HepG2 (cell line): ENCODE data around the gene MSMO1. TPM values are rescaled to one million over a fixed set of nuclear protein-coding genes. Genes with fewer than 3 reads are reported as not detected.
A peak's percentile ranks its signal among the peaks of the same experiment; 100 is the strongest.

Source experiments
- ATAC-seq: fragments of 200-7000 bp; cut with Tn5 transposase; 3 replicates; pipeline ENCODE4 v1.9.1; 2020; ENCODE audit warnings: mild to moderate bottlenecking, moderate library complexity
- BruUV-seq: library from RNA; stranded (reverse); fragments of 400-500 nt; replicated peaks from 2 replicates; lab custom pipeline; 2021; lab: Mats Ljungman, UMichigan
- CTCF ChIA-PET: fragments of 300-600 bp; formaldehyde crosslinking; extraction: SDS; loops from one replicate; lab custom pipeline; 2021; ENCODE audit warnings: low total read pairs, inconsistent platforms, low intra/inter-chr PET ratio; lab: Yijun Ruan, JAX
- POLR2A ChIA-PET: fragments of 350-600 bp; sonication (Branson Sonifier 250); formaldehyde crosslinking; loops from one replicate; lab custom pipeline; 2020; ENCODE audit warnings: antibody characterized with exemption, inconsistent platforms; lab: Yijun Ruan, JAX
- DNase-seq: peaks from one replicate; pipeline ENCODE4 v3.0.0-alpha.2; 2015; ENCODE audit warnings: low spot score
- FAIRE-seq: peaks from 3 replicates; lab custom pipeline; 2011; peaks lifted over from hg19 to GRCh38; lab: Jason Lieb, UNC
- H2AFZ ChIP-seq: one replicate; pipeline ENCODE4 v1.6.1; 2011; ENCODE audit warnings: low read length, inconsistent platforms
- H3K27ac ChIP-seq: fragments of 300-600 bp; 3 replicates; pipeline ENCODE4 v1.8.0; 2011; ENCODE audit warnings: mixed run types, mild to moderate bottlenecking, mixed read lengths, low read length, inconsistent platforms; ENCODE audit not compliant: insufficient read depth; ENCODE audit errors: extremely low read length
- H3K27me3 ChIP-seq, 2 experiments: fragments of 200-600 bp in 1 of 2; 2 replicates in 1 of 2; 3 replicates in 1 of 2; pipeline versions ENCODE4 v1.6.0 to v1.8.0; 2011; ENCODE audit warnings: low read length in 2 of 2, mild to moderate bottlenecking in 2 of 2, moderate library complexity in 2 of 2, inconsistent platforms in 1 of 2; ENCODE audit not compliant: insufficient read depth in 2 of 2, control insufficient read depth in 1 of 2
- H3K36me3 ChIP-seq, 2 experiments: fragments of 200-600 bp in 1 of 2; replicated peaks in 1 of 2; 2 replicates in 1 of 2; 3 replicates in 1 of 2; pipeline versions ENCODE4 v1.5.1 to v1.8.0; 2011; ENCODE audit warnings: low read length in 2 of 2, inconsistent platforms in 1 of 2; ENCODE audit not compliant: insufficient read depth in 2 of 2, control insufficient read depth in 1 of 2
- H3K4me1 ChIP-seq: 2 replicates; pipeline ENCODE4 v1.5.1; 2012; ENCODE audit warnings: low read length, inconsistent platforms; ENCODE audit not compliant: insufficient read depth
- H3K4me2 ChIP-seq: 2 replicates; pipeline ENCODE4 v1.6.0; 2011; ENCODE audit warnings: low read depth, low read length, inconsistent platforms
- H3K4me3 ChIP-seq, 3 experiments: fragments of 200-600 bp in 1 of 3; sonication (generic), shearing (Covaris generic) in 1 of 3; replicated peaks in 1 of 3; 2 replicates each; pipeline ENCODE4 v1.5.1; 2011 to 2016; ENCODE audit warnings: low read length in 3 of 3, inconsistent platforms in 2 of 3, low read depth in 2 of 3, mild to moderate bottlenecking in 2 of 3, control low read depth in 1 of 3, mixed read lengths in 1 of 3; ENCODE audit not compliant: insufficient read depth in 1 of 3
- H3K79me2 ChIP-seq: one replicate; pipeline ENCODE4 v1.6.1; 2011; ENCODE audit warnings: low read length, inconsistent platforms; ENCODE audit not compliant: insufficient read depth
- H3K9ac ChIP-seq: 2 replicates; pipeline ENCODE4 v1.6.0; 2011; ENCODE audit warnings: mild to moderate bottlenecking, low read depth, low read length, inconsistent platforms; ENCODE audit not compliant: insufficient read depth
- H3K9me3 ChIP-seq: 2 replicates; pipeline ENCODE4 v1.5.1; 2012; ENCODE audit warnings: mild to moderate bottlenecking, low read length
- H4K20me1 ChIP-seq: 2 replicates; pipeline ENCODE4 v1.6.0; 2011; ENCODE audit warnings: inconsistent platforms, mild to moderate bottlenecking, low read length, moderate library complexity; ENCODE audit not compliant: insufficient read depth
- FOXA3 ChIP-seq: IDR thresholded peaks from 2 replicates; pipeline ENCODE4 v1.6.1; 2016; ENCODE audit warnings: missing genetic modification reagents, missing compliant biosample characterization
- NRL ChIP-seq: sonication (generic); formaldehyde crosslinking; IDR thresholded peaks from 2 replicates; pipeline ENCODE4 v1.5.0; 2020; ENCODE audit warnings: missing genetic modification reagents, mild to moderate bottlenecking, moderate library complexity, borderline replicate concordance
- PHF20 ChIP-seq: sonication (generic); formaldehyde crosslinking; IDR thresholded peaks from 2 replicates; pipeline ENCODE4 v1.5.0; 2020; ENCODE audit warnings: mild to moderate bottlenecking, missing genetic modification reagents
- RARA ChIP-seq: IDR thresholded peaks from 2 replicates; pipeline ENCODE4 v1.6.1; 2016; ENCODE audit warnings: missing genetic modification reagents, missing compliant biosample characterization
- TSC22D2 ChIP-seq: sonication (generic); formaldehyde crosslinking; IDR thresholded peaks from 2 replicates; pipeline ENCODE4 v1.5.1; 2020; ENCODE audit warnings: missing genetic modification reagents, mild to moderate bottlenecking, borderline replicate concordance
- WGBS: methylation state at CpG from one replicate; pipeline ENCODE4 v1.1.6; 2017; ENCODE audit warnings: low lambda C conversion rate; 5-methylcytosine and 5-hydroxymethylcytosine counted together
- in situ Hi-C: cut with HindIII; loops from 2 replicates; pipeline ENCODE4 v1.10.0; 2017; ENCODE audit warnings: low pct_unique_long_range_greater_than_20kb; ENCODE audit not compliant: extremely low pct_ligation_motif_present
- intact Hi-C: fragments of 100-400 bp; cut with micrococcal nuclease; formaldehyde crosslinking; loops from one replicate; pipeline ENCODE4 v1.10.0; 2022; ENCODE audit not compliant: unreplicated experiment
- polyA plus RNA-seq, 8 experiments: library from polyadenylated mRNA; depleted of rRNA in 3 of 8; stranded (reverse) in 7 of 8; unstranded in 1 of 8; fragments of >200 nt; fragmentation: Illumina TruSeq in 4 of 8; extraction: Trizol in 4 of 8; gene quantifications; 2 replicates each; pipeline versions ENCODE4 v1.2.1 to v1.2.3, GENCODE V29; 2011 to 2016; ENCODE audit warnings: low read depth in 4 of 8, missing spikeins in 1 of 8, mixed read lengths in 1 of 8; ENCODE audit not compliant: insufficient read depth in 1 of 8
- total RNA-seq, 5 experiments: library from RNA; depleted of rRNA; stranded (reverse); fragments of >200 nt; fragmentation: Illumina TruSeq; extraction: Trizol; gene quantifications; 2 replicates each; pipeline ENCODE4 v1.2.3, GENCODE V29; 2016; ENCODE audit warnings: low read depth in 1 of 5
- TF ChIP-seq, protein P1 (sequence below): IDR thresholded peaks from 2 replicates; pipeline ENCODE4 v1.4.0; 2020; ENCODE audit warnings: mild to moderate bottlenecking, missing genetic modification reagents
- TF ChIP-seq, protein P2 (sequence below): sonication (generic); formaldehyde crosslinking; conservative IDR thresholded peaks from 2 replicates; pipeline ENCODE4 v1.8.1; 2023; ENCODE audit warnings: missing genetic modification reagents

Gene MSMO1
- total and polyA plus RNA-seq, 2 of the 13 experiments (the other 11 are each of a cell fraction or from before 2014, with no cell fraction given), result 98.1 to 216 TPM

DNA sequence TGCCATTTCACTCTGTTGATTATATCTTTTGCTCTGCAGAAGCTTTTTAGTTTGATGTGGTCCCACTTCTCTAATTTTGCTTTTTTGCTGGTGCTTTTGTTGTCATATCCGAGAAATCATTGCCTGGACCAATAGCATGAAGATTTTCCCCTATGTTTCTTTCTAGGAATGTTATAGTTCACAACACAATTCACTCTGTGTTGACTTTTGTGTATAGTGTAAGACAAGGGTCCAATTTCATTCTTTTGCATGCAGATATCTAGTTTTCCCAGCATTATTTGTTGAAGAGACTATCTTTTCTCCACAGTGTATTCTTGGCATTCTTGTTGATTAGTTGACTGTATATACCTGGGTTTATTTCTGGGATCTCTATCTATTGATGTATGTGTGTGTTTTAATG lies 43.1 kb downstream of the MSMO1 start (continued):
- TF ChIP-seq, protein P1, sequence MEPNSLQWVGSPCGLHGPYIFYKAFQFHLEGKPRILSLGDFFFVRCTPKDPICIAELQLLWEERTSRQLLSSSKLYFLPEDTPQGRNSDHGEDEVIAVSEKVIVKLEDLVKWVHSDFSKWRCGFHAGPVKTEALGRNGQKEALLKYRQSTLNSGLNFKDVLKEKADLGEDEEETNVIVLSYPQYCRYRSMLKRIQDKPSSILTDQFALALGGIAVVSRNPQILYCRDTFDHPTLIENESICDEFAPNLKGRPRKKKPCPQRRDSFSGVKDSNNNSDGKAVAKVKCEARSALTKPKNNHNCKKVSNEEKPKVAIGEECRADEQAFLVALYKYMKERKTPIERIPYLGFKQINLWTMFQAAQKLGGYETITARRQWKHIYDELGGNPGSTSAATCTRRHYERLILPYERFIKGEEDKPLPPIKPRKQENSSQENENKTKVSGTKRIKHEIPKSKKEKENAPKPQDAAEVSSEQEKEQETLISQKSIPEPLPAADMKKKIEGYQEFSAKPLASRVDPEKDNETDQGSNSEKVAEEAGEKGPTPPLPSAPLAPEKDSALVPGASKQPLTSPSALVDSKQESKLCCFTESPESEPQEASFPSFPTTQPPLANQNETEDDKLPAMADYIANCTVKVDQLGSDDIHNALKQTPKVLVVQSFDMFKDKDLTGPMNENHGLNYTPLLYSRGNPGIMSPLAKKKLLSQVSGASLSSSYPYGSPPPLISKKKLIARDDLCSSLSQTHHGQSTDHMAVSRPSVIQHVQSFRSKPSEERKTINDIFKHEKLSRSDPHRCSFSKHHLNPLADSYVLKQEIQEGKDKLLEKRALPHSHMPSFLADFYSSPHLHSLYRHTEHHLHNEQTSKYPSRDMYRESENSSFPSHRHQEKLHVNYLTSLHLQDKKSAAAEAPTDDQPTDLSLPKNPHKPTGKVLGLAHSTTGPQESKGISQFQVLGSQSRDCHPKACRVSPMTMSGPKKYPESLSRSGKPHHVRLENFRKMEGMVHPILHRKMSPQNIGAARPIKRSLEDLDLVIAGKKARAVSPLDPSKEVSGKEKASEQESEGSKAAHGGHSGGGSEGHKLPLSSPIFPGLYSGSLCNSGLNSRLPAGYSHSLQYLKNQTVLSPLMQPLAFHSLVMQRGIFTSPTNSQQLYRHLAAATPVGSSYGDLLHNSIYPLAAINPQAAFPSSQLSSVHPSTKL (CRISPR knock-in tag), result peak; percentile 49; the same call in 1 of the 2 replicates
- peak; percentile 55; the same call in 1 of the 2 replicates for TF ChIP-seq FOXA3 (CRISPR knock-in tag)
- peak; percentile 57; the same call in 1 of the 2 replicates for TF ChIP-seq RARA (CRISPR knock-in tag)
- no peak for TF ChIP-seq TSC22D2

DNA sequence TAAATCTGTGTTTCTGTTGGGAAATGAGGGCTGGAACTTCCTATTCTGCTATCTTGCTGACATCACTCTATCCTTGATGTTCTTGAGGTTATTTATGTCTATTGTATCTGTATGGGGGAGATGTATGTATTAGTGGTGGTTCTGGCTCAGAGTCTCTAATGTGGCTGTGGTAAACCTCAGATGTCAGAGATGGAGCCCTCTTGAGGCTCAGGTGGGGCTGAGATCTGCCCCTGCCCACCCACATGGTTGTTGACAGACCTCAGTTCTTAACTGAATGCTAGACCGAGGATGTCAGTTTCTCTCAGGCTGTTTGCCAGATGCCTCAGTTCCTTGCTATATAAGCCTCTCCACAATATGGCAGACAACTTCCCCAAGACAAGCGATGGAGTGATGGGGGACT lies 48.0 kb downstream of the MSMO1 start:
- WGBS, result 86% methylated on average over 2 of the region's 2 CpGs
- no peaks in the 10 kb centered on the region; a peak in 1 of 5 replicates for H3K27me3 ChIP-seq
- in situ Hi-C loops, result no loop called here
- no peaks in the 10 kb centered on the region for H3K9me3 ChIP-seq
- TF ChIP-seq NRL (CRISPR knock-in tag), result no peak
- TF ChIP-seq, protein P2, sequence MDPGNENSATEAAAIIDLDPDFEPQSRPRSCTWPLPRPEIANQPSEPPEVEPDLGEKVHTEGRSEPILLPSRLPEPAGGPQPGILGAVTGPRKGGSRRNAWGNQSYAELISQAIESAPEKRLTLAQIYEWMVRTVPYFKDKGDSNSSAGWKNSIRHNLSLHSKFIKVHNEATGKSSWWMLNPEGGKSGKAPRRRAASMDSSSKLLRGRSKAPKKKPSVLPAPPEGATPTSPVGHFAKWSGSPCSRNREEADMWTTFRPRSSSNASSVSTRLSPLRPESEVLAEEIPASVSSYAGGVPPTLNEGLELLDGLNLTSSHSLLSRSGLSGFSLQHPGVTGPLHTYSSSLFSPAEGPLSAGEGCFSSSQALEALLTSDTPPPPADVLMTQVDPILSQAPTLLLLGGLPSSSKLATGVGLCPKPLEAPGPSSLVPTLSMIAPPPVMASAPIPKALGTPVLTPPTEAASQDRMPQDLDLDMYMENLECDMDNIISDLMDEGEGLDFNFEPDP (CRISPR knock-in tag), result no peak
- no peak for TF ChIP-seq PHF20 (CRISPR knock-in tag)
- no peaks in the 10 kb centered on the region for H4K20me1 ChIP-seq
- H3K4me1 ChIP-seq, result peaks cover 32% of the 10 kb centered on the region
- no peaks in the 10 kb centered on the region for H3K36me3 ChIP-seq
- no peak overlapping the region for H2AFZ ChIP-seq
- POLR2A ChIA-PET, result no interaction called here
- H3K79me2 ChIP-seq, result peaks cover 15% of the 10 kb centered on the region
- H3K4me3 ChIP-seq, result no peak overlapping the region
- CTCF ChIA-PET, result no interaction called here
- FAIRE-seq (no peak), DNase-seq (no peak), ATAC-seq (no peak)
- H3K4me2 ChIP-seq, result no peak overlapping the region
- no peak overlapping the region for H3K9ac ChIP-seq
- intact Hi-C loops, result no loop called here
- BruUV-seq, result no TSS peak
- no peak overlapping the region for H3K27ac ChIP-seq
